HG02610 (cell line): ENCODE data around the gene MTHFR.

ENCODE experiments used
- ATAC-seq: cut with Tn5 transposase; IDR thresholded peaks from one replicate; pipeline ENCODE4 v1.9.1; 2021; ENCODE audit warnings: mild to moderate bottlenecking, moderate library complexity; ENCODE audit not compliant: unreplicated experiment

The MTHFR gene

GRCh38 chr1:11761988-11762406 lies 43.8 kb downstream of the MTHFR start, which contains the start of gene C1orf167:
Gene C1orf167 (plus strand): TSS chr1:11762193. CDS start chr1:11764401, 2,208 bp downstream.
- ATAC-seq: no peak

- ATAC-seq: no peak
Observed at GRCh38 chr1:11761285-11761684, 44.5 kb downstream of the MTHFR start.

GRCh38 chr1:11759791-11760190 lies 46.0 kb downstream of the MTHFR start:
- ATAC-seq: no peak

- no peak for ATAC-seq
Observed at GRCh38 chr1:11757047-11757446, 48.7 kb downstream of the MTHFR start.

- no peak for ATAC-seq
Observed at GRCh38 chr1:11753555-11754208, 52.1 kb downstream of the MTHFR start.

- ATAC-seq: no peak
Observed at GRCh38 chr1:11752359-11753088, 53.2 kb downstream of the MTHFR start.

- no peak for ATAC-seq
Observed at GRCh38 chr1:11751087-11751486, 54.7 kb downstream of the MTHFR start.

GRCh38 chr1:11749996-11750395 lies 55.8 kb downstream of the MTHFR start:
- no peak for ATAC-seq

GRCh38 chr1:11749203-11749689 lies 56.5 kb downstream of the MTHFR start:
- ATAC-seq: no peak

- ATAC-seq: no peak
Observed at GRCh38 chr1:11748294-11749202, 57.2 kb downstream of the MTHFR start.

- ATAC-seq: no peak
Observed at GRCh38 chr1:11746795-11747487, 58.8 kb downstream of the MTHFR start.

- ATAC-seq: no peak
Observed at GRCh38 chr1:11746092-11746491, 59.7 kb downstream of the MTHFR start.

- no peak for ATAC-seq
Observed at GRCh38 chr1:11744287-11744686, 61.5 kb downstream of the MTHFR start.

GRCh38 chr1:11741919-11742558 lies 63.7 kb downstream of the MTHFR start:
- ATAC-seq: no peak

- ATAC-seq: no peak
Observed at GRCh38 chr1:11741482-11741881, 64.3 kb downstream of the MTHFR start.

- ATAC-seq: no peak
Observed at GRCh38 chr1:11740258-11741192, 65.2 kb downstream of the MTHFR start.

- no peak for ATAC-seq
Observed at GRCh38 chr1:11738783-11739182, 67.0 kb downstream of the MTHFR start.

- no peak for ATAC-seq
Observed at GRCh38 chr1:11738096-11738495, 67.7 kb downstream of the MTHFR start.
